Type B pancreatic cell (in vitro differentiated cells): ENCODE measurements around the gene TRIO. TPM values are rescaled to one million over a fixed set of nuclear protein-coding genes. Genes with fewer than 3 reads are reported as not detected.

ENCODE experiments used
- DNase-seq: peaks from one replicate; pipeline ENCODE4 v3.0.0; 2021; ENCODE audit warnings: mixed read lengths; ENCODE audit not compliant: unreplicated experiment; ENCODE audit errors: extremely low spot score
- H3K27ac Mint-ChIP-seq: 2 replicates; pipeline ENCODE4 v1.8.0; 2021; ENCODE audit warnings: mild to moderate bottlenecking, mixed read lengths
- H3K27me3 Mint-ChIP-seq: 2 replicates; pipeline ENCODE4 v1.8.0; 2021; ENCODE audit warnings: mixed read lengths
- H3K36me3 Mint-ChIP-seq: 2 replicates; pipeline ENCODE4 v1.8.0; 2021; ENCODE audit warnings: mixed read lengths
- H3K4me1 Mint-ChIP-seq: one replicate; pipeline ENCODE4 v1.8.0; 2021; ENCODE audit warnings: mixed read lengths; ENCODE audit not compliant: unreplicated experiment
- H3K4me3 Mint-ChIP-seq: 2 replicates; pipeline ENCODE4 v1.8.0; 2021; ENCODE audit warnings: mild to moderate bottlenecking, mixed read lengths
- H3K9me3 Mint-ChIP-seq: 2 replicates; pipeline ENCODE4 v1.8.0; 2021; ENCODE audit warnings: mixed read lengths
- total RNA-seq: library from RNA; stranded (reverse); gene quantifications from 2 replicates; pipeline ENCODE4 v1.2.1, GENCODE V29; 2021; ENCODE audit warnings: low replicate concordance
- TF ChIP-seq, protein P1 (sequence below): fragments of 200-600 bp; sonication (generic); conservative IDR thresholded peaks from 2 replicates; pipeline ENCODE4 v1.5.0; 2021; ENCODE audit warnings: antibody characterized with exemption, mild to moderate bottlenecking

Gene TRIO
- total RNA-seq, 1 donor from 2014 or later, result 145 TPM

DNA sequence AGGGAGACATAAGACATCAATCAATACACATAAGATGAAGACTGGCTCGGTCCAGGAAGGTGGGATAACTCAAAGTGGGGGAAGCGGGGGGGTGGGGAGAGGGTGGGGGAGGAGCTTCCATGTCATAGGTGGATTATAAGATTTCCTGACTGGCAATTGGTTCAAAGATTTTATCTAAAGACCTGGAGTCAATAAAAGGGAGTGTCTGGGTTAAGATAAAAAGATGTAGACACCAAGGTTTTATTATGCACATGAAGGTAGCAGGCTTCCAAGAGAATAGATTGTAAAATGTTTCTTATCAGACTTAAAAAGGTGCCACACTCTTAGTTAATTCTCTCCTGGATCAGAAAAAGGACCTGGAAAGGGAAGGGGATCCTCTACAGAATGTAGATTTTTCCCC, 412.9 kb downstream of the TRIO start:
- Mint-ChIP-seq H3K9me3 (peaks cover 5% of the 10 kb centered on the region), H3K27ac (no peak overlapping the region), H3K4me3 (no peak overlapping the region), H3K4me1 (peaks cover 6% of the 10 kb centered on the region), H3K36me3 (no peaks in the 10 kb centered on the region), H3K27me3 (peaks cover 3% of the 10 kb centered on the region)
- DNase-seq, result no peak
- TF ChIP-seq, protein P1, sequence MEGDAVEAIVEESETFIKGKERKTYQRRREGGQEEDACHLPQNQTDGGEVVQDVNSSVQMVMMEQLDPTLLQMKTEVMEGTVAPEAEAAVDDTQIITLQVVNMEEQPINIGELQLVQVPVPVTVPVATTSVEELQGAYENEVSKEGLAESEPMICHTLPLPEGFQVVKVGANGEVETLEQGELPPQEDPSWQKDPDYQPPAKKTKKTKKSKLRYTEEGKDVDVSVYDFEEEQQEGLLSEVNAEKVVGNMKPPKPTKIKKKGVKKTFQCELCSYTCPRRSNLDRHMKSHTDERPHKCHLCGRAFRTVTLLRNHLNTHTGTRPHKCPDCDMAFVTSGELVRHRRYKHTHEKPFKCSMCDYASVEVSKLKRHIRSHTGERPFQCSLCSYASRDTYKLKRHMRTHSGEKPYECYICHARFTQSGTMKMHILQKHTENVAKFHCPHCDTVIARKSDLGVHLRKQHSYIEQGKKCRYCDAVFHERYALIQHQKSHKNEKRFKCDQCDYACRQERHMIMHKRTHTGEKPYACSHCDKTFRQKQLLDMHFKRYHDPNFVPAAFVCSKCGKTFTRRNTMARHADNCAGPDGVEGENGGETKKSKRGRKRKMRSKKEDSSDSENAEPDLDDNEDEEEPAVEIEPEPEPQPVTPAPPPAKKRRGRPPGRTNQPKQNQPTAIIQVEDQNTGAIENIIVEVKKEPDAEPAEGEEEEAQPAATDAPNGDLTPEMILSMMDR, result no peak

DNA sequence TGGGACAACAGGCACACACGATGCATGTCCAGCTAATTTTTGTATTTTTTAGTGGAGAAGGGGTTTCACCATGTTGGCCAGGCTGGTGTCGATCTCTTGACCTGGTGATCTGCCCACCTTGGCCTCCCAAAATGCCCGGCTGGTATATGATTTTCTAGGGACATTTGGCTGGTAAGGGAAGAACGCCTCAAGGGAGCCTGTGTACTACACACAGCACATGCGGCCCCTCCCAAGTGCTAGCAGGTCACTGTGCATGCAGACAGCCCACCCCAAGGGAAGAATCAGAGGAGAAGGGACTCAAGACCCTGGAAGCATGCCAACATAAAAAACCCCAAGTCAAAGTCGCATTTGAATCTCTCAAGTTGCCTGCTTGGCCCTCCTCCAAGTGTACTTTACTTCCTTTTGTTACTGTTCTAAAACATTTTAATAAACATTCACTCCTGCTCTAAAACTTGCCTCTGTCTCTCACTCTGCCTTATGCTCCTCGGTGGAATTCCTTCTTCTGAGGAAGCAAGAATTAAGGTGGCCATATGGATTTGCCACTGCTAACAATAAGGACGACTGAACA, 414.1 kb downstream of the TRIO start:
- H3K27ac Mint-ChIP-seq, result no peak overlapping the region
- DNase-seq, result no peak
- peaks cover 6% of the 10 kb centered on the region for H3K4me1 Mint-ChIP-seq
- TF ChIP-seq, protein P1, result no peak
- no peak overlapping the region for H3K4me3 Mint-ChIP-seq
- peaks cover under 1% of the 10 kb centered on the region for H3K9me3 Mint-ChIP-seq
- H3K27me3 Mint-ChIP-seq, result peaks cover 3% of the 10 kb centered on the region
- H3K36me3 Mint-ChIP-seq, result no peaks in the 10 kb centered on the region

- H3K4me3 Mint-ChIP-seq, result no peak overlapping the region
- DNase-seq, result no peak
Measured at GRCh38 chr5:14557791-14558415, 414.8 kb downstream of the TRIO start.

More at GRCh38 chr5:14557791-14558415, 414.8 kb downstream of the TRIO start:
- no peak overlapping the region for H3K27ac Mint-ChIP-seq
- peaks cover 3% of the 10 kb centered on the region for H3K27me3 Mint-ChIP-seq
- peaks cover 6% of the 10 kb centered on the region for H3K4me1 Mint-ChIP-seq
- no peaks in the 10 kb centered on the region for H3K9me3 Mint-ChIP-seq
- TF ChIP-seq, protein P1, result no peak
- no peaks in the 10 kb centered on the region for H3K36me3 Mint-ChIP-seq

Other genes starting within 250 kb of the TRIO start
- gene DNAH5, start 198.7 kb upstream of the TRIO start, total RNA-seq, result 0.43 and 1.2 TPM in 2 replicates